ENCODE measurements around the gene PLCD3. TPM values are rescaled to one million over a fixed set of nuclear protein-coding genes. Genes with fewer than 3 reads are reported as not detected.

The PLCD3 gene
- total and polyA plus RNA-seq, 2 donors (not counting 1 experiment from before 2014, with no cell fraction given) = 32.8 to 59.8 TPM

DNA sequence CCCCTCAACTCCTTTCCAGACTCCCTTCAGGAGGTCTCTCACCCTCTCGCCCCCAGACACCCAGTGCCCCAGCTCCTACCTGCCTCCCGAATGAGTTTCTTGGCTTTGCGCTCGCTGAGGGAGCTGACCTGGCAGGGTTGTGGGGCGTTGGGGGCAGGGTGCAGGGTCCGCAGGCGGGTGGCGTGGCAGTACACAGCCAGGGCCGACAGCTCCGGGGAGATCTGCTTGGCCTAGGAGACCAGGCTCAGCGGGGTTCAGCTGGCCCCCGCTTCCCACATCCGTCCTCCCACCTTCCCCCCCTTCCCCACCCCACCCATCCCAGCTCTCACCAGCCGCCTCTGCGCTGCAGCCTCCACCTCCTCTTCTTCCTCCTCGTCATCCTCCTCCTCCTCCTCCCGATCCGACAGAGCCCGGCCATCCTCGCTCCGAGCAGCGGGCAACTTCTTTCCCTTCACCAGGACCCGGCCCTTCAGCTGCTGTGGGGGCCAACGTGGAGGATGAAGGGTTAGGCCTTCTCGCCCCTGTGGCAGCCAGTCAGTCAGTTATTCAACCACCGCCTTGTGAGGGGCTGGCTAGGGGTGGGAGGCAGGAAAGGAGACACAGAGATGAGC, 17.2 kb downstream of the PLCD3 start:
- Histone ChIP-seq H3K27me3 (ENCODE audit: control insufficient read depth, insufficient read depth, low read length) (no peaks in the 10 kb centered on the region), H2AFZ (ENCODE audit: low read length) (no peak overlapping the region), H3K4me1 (ENCODE audit: control insufficient read depth, extremely low read depth, insufficient read depth, low read length) (no peaks in the 10 kb centered on the region), H3K36me3 (ENCODE audit: control insufficient read depth, insufficient read depth, low read length) (peaks cover 18% of the 10 kb centered on the region), H3K4me2 (ENCODE audit: extremely low read depth, insufficient read depth, low read length) (no peak overlapping the region), H3K27ac (ENCODE audit: insufficient read depth, low read length) (no peak overlapping the region), H3K4me3 (replicated peaks in 1 of 4; ENCODE audit: control extremely low read depth in 1 of 4, insufficient read depth in 1 of 4, low read depth in 3 of 4, low read length in 4 of 4) (no peak overlapping the region), H3K79me2 (ENCODE audit: control insufficient read depth, insufficient read depth, low read length) (no peaks in the 10 kb centered on the region), H3K9ac (ENCODE audit: insufficient read depth, low read length) (no peak overlapping the region), H3K9me3 (ENCODE audit: control insufficient read depth, insufficient read depth, low read depth, low read length) (no peaks in the 10 kb centered on the region), H4K20me1 (ENCODE audit: control insufficient read depth, extremely low read depth, insufficient read depth, low read length) (no peaks in the 10 kb centered on the region)
- TF ChIP-seq EZH2 (IDR thresholded peaks at IDR 0.05; ENCODE audit: low read length, missing control alignments) = no peak
- TF ChIP-seq, protein P1, sequence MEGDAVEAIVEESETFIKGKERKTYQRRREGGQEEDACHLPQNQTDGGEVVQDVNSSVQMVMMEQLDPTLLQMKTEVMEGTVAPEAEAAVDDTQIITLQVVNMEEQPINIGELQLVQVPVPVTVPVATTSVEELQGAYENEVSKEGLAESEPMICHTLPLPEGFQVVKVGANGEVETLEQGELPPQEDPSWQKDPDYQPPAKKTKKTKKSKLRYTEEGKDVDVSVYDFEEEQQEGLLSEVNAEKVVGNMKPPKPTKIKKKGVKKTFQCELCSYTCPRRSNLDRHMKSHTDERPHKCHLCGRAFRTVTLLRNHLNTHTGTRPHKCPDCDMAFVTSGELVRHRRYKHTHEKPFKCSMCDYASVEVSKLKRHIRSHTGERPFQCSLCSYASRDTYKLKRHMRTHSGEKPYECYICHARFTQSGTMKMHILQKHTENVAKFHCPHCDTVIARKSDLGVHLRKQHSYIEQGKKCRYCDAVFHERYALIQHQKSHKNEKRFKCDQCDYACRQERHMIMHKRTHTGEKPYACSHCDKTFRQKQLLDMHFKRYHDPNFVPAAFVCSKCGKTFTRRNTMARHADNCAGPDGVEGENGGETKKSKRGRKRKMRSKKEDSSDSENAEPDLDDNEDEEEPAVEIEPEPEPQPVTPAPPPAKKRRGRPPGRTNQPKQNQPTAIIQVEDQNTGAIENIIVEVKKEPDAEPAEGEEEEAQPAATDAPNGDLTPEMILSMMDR (conservative IDR thresholded peaks at IDR 0.05 in 1 of 2, IDR thresholded peaks at IDR 0.05 in 1 of 2; ENCODE audit: low read depth in 1 of 2, low read length in 2 of 2) = no peak
- no peak for DNase-seq (ENCODE audit: low read depth in 2 of 2)

DNA sequence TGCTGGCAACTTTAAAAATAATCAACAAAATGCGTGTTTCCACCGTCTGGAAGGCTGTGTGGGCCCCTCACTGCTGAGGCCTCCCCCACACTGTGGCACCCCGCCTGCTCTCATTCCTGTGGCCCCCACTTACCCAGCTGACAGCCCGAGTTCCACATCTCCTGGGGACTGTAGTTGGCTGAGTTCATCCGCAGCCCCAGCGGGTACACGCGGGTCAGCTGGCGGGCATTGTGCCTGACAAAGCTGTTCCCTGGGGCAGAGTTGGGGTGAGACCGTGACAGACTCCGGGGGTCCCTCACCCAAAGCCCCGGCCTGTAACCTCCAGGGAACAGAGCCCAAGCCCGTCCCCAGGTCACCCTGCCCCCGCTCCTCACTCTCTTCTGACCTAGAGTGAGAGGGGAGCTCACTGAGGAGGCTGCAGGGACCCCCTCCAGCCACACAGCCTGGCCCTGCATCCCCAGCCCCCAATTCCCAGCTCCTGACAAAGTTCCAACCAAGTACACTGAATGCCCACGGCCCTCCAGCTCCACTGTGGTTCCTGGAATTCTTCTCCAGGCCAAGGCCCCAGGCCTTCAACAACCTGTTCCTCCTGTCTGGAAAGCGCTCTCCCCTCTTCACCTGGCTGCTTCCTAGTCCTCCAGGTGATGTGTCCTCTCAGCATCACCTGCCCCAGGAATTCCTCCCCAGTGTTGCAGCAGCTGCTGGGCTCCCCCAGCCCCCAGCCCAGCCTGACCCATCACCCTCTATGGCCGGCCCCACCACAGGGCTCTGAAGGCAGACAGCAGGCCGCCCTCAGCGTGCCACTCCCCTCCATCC, 18.0 kb downstream of the PLCD3 start:
- no peak for TF ChIP-seq EZH2 (IDR thresholded peaks at IDR 0.05; ENCODE audit: low read length, missing control alignments)
- TF ChIP-seq, protein P1 (conservative IDR thresholded peaks at IDR 0.05 in 1 of 2, IDR thresholded peaks at IDR 0.05 in 1 of 2; ENCODE audit: low read depth in 1 of 2, low read length in 2 of 2) = no peak
- H3K4me1 ChIP-seq (ENCODE audit: control insufficient read depth, extremely low read depth, insufficient read depth, low read length) = no peaks in the 10 kb centered on the region
- H3K4me2 ChIP-seq (ENCODE audit: extremely low read depth, insufficient read depth, low read length) = no peak overlapping the region
- H3K9me3 ChIP-seq (ENCODE audit: control insufficient read depth, insufficient read depth, low read depth, low read length) = no peaks in the 10 kb centered on the region
- no peak overlapping the region for H3K27ac ChIP-seq (ENCODE audit: insufficient read depth, low read length)
- no peak overlapping the region for H3K9ac ChIP-seq (ENCODE audit: insufficient read depth, low read length)
- no peak for DNase-seq (ENCODE audit: low read depth in 2 of 2)
- no peaks in the 10 kb centered on the region for H3K27me3 ChIP-seq (ENCODE audit: control insufficient read depth, insufficient read depth, low read length)
- H3K36me3 ChIP-seq (ENCODE audit: control insufficient read depth, insufficient read depth, low read length) = peaks cover 19% of the 10 kb centered on the region
- H2AFZ ChIP-seq (ENCODE audit: low read length) = no peak overlapping the region
- H4K20me1 ChIP-seq (ENCODE audit: control insufficient read depth, extremely low read depth, insufficient read depth, low read length) = no peaks in the 10 kb centered on the region
- no peaks in the 10 kb centered on the region for H3K79me2 ChIP-seq (ENCODE audit: control insufficient read depth, insufficient read depth, low read length)
- H3K4me3 ChIP-seq (replicated peaks in 1 of 4; ENCODE audit: control extremely low read depth in 1 of 4, insufficient read depth in 1 of 4, low read depth in 3 of 4, low read length in 4 of 4) = no peak overlapping the region

GRCh38 chr17:45113424-45113754, 18.9 kb downstream of the PLCD3 start:
- no peak overlapping the region for H2AFZ ChIP-seq (ENCODE audit: low read length)
- no peaks in the 10 kb centered on the region for H3K4me1 ChIP-seq (ENCODE audit: control insufficient read depth, extremely low read depth, insufficient read depth, low read length)
- H3K4me3 ChIP-seq (replicated peaks in 1 of 4; ENCODE audit: control extremely low read depth in 1 of 4, insufficient read depth in 1 of 4, low read depth in 3 of 4, low read length in 4 of 4) = no peak overlapping the region
- no peaks in the 10 kb centered on the region for H3K9me3 ChIP-seq (ENCODE audit: control insufficient read depth, insufficient read depth, low read depth, low read length)
- peaks cover 22% of the 10 kb centered on the region for H3K36me3 ChIP-seq (ENCODE audit: control insufficient read depth, insufficient read depth, low read length)
- H3K4me2 ChIP-seq (ENCODE audit: extremely low read depth, insufficient read depth, low read length) = no peak overlapping the region
- no peaks in the 10 kb centered on the region for H3K79me2 ChIP-seq (ENCODE audit: control insufficient read depth, insufficient read depth, low read length)
- TF ChIP-seq, protein P1 (conservative IDR thresholded peaks at IDR 0.05 in 1 of 2, IDR thresholded peaks at IDR 0.05 in 1 of 2; ENCODE audit: low read depth in 1 of 2, low read length in 2 of 2) = no peak
- no peak for TF ChIP-seq EZH2 (IDR thresholded peaks at IDR 0.05; ENCODE audit: low read length, missing control alignments)
- DNase-seq (ENCODE audit: low read depth in 2 of 2) = no peak
- H3K27ac ChIP-seq (ENCODE audit: insufficient read depth, low read length) = no peak overlapping the region
- H3K9ac ChIP-seq (ENCODE audit: insufficient read depth, low read length) = no peak overlapping the region
- no peaks in the 10 kb centered on the region for H3K27me3 ChIP-seq (ENCODE audit: control insufficient read depth, insufficient read depth, low read length)
- H4K20me1 ChIP-seq (ENCODE audit: control insufficient read depth, extremely low read depth, insufficient read depth, low read length) = no peaks in the 10 kb centered on the region
